Measurements from ENCODE around the gene MPC2.

Gene MPC2

GRCh38 chr1:167936930-167937708 lies at the start of gene MPC2:
Gene MPC2 (minus strand): TSS chr1:167937072. CDS start chr1:167935841, 1,231 bp downstream.
- TF ChIP-seq GATA1 (IDR thresholded peaks at IDR 0.05; ENCODE audit: low read depth, low read length) (no peak), POLR2A (IDR thresholded peaks at IDR 0.05; ENCODE audit: low read length) (peak; percentile 82)
- DNase-seq, result peak; percentile 85 to 87

GRCh38 chr1:167984886-167985489 lies 48.1 kb upstream of the MPC2 start:
- peak; percentile 91 to 96 for DNase-seq

GRCh38 chr1:167983797-167984420 lies 47.0 kb upstream of the MPC2 start:
- TF ChIP-seq GATA1 (IDR thresholded peaks at IDR 0.05; ENCODE audit: low read depth, low read length) (no peak), POLR2A (IDR thresholded peaks at IDR 0.05; ENCODE audit: low read length) (no peak)
- peak in 1 of 2 experiments; percentile 18 for DNase-seq

More at GRCh38 chr1:167984886-167985489, 48.1 kb upstream of the MPC2 start:
- TF ChIP-seq POLR2A (IDR thresholded peaks at IDR 0.05; ENCODE audit: low read length) (peak; percentile 45), GATA1 (IDR thresholded peaks at IDR 0.05; ENCODE audit: low read depth, low read length) (no peak)

- DNase-seq, result no peak
- TF ChIP-seq GATA1 (IDR thresholded peaks at IDR 0.05; ENCODE audit: low read depth, low read length) (no peak), POLR2A (IDR thresholded peaks at IDR 0.05; ENCODE audit: low read length) (no peak)
Observed at GRCh38 chr1:167981933-167982332, 45.1 kb upstream of the MPC2 start.

- TF ChIP-seq POLR2A (IDR thresholded peaks at IDR 0.05; ENCODE audit: low read length) (no peak), GATA1 (IDR thresholded peaks at IDR 0.05; ENCODE audit: low read depth, low read length) (no peak)
- peak; percentile 9 to 15 for DNase-seq
Observed at GRCh38 chr1:167977245-167977644, 40.4 kb upstream of the MPC2 start.

GRCh38 chr1:167974698-167975097 lies 37.8 kb upstream of the MPC2 start:
- DNase-seq, result no peak
- no peak for TF ChIP-seq POLR2A (IDR thresholded peaks at IDR 0.05; ENCODE audit: low read length)
- no peak for TF ChIP-seq GATA1 (IDR thresholded peaks at IDR 0.05; ENCODE audit: low read depth, low read length)

GRCh38 chr1:167973832-167974231 lies 37.0 kb upstream of the MPC2 start:
- no peak for DNase-seq
- TF ChIP-seq GATA1 (IDR thresholded peaks at IDR 0.05; ENCODE audit: low read depth, low read length), result no peak
- TF ChIP-seq POLR2A (IDR thresholded peaks at IDR 0.05; ENCODE audit: low read length), result no peak

- DNase-seq, result no peak
- TF ChIP-seq POLR2A (IDR thresholded peaks at IDR 0.05; ENCODE audit: low read length), result no peak
Observed at GRCh38 chr1:167968569-167968968, 31.7 kb upstream of the MPC2 start.

- TF ChIP-seq POLR2A (IDR thresholded peaks at IDR 0.05; ENCODE audit: low read length) (no peak), GATA1 (IDR thresholded peaks at IDR 0.05; ENCODE audit: low read depth, low read length) (no peak)
Observed at GRCh38 chr1:167966050-167966449, 29.2 kb upstream of the MPC2 start.

GRCh38 chr1:167964646-167965045 lies 27.8 kb upstream of the MPC2 start:
- TF ChIP-seq POLR2A (IDR thresholded peaks at IDR 0.05; ENCODE audit: low read length), result no peak
- no peak for DNase-seq

More at GRCh38 chr1:167966050-167966449, 29.2 kb upstream of the MPC2 start:
- no peak for DNase-seq

- TF ChIP-seq POLR2A (IDR thresholded peaks at IDR 0.05; ENCODE audit: low read length) (no peak), GATA1 (IDR thresholded peaks at IDR 0.05; ENCODE audit: low read depth, low read length) (no peak)
- DNase-seq, result no peak
Observed at GRCh38 chr1:167957710-167958109, 20.8 kb upstream of the MPC2 start.

GRCh38 chr1:167955915-167956314 lies 19.0 kb upstream of the MPC2 start:
- no peak for TF ChIP-seq POLR2A (IDR thresholded peaks at IDR 0.05; ENCODE audit: low read length)
- no peak for TF ChIP-seq GATA1 (IDR thresholded peaks at IDR 0.05; ENCODE audit: low read depth, low read length)
- DNase-seq, result no peak

GRCh38 chr1:167950569-167950968 lies 13.7 kb upstream of the MPC2 start:
- no peak for DNase-seq
- TF ChIP-seq POLR2A (IDR thresholded peaks at IDR 0.05; ENCODE audit: low read length) (no peak), GATA1 (IDR thresholded peaks at IDR 0.05; ENCODE audit: low read depth, low read length) (no peak)

GRCh38 chr1:167949785-167950184 lies 12.9 kb upstream of the MPC2 start:
- peak in 1 of 2 experiments; percentile 14 for DNase-seq
- no peak for TF ChIP-seq GATA1 (IDR thresholded peaks at IDR 0.05; ENCODE audit: low read depth, low read length)
- TF ChIP-seq POLR2A (IDR thresholded peaks at IDR 0.05; ENCODE audit: low read length), result no peak
